SK-MEL-5 (cell line): ENCODE results near the gene BTNL3. TPM values are rescaled to one million over a fixed set of nuclear protein-coding genes. Genes with fewer than 3 reads are reported as not detected.
"Not testable (repeated sequence)": the region's sequence is repeated elsewhere in the genome, so short reads cannot be mapped to it uniquely, and the experiment has no call there.

ENCODE experiments used
- DNase-seq: peaks from one replicate; pipeline ENCODE4 v3.0.0-alpha.2; 2016; ENCODE audit warnings: low read depth, low spot score
- in situ Hi-C: cut with HindIII; loops from 2 replicates; pipeline ENCODE4 v1.10.0; 2016; ENCODE audit warnings: low sequenced_read_pairs, high pct_unique_total_duplicates, low pct_unique_long_range_greater_than_20kb
- total RNA-seq: library from RNA; depleted of rRNA; stranded (reverse); fragments of >200 nt; shearing (Covaris generic); gene quantifications from 2 replicates; pipeline ENCODE4 v1.2.3, GENCODE V29; 2014

BTNL3 gene
- total RNA-seq, 1 experiment from 2014 or later = not detected

DNA sequence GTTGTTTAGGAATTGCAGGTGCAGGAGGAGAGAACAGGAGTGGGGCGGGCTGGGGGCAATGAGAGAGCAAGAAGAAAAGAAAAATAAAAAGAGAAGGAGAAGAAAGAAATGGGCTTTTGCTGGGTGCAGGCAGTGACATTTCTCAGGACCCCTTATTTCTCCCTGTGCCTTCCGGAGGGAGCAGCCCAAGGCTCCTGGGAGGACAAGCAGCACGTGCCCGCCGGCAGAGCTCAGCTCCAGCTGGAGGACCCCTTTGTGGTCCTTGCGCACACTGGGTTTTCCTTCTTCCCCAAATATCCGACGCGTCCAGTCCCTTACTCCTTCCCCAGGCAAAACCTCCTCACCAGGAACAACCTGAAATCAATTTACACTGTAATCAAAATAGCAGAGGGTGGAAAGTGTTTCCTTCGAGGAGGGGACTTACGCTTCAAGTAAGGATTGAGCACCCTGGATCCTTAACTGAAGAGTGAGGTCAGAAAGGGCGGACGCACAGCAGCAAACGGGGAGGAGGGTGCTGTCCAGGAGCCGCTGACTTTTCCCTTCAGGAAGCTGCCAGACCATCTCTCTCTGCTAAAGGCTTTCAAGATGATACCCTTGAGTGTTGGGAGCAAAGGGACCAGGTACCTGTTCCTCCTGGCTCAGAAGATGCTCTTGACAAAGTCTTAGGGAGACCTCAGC lies 53.5 kb downstream of the BTNL3 start:
- in situ Hi-C loops = no loop called here
- DNase-seq = no peak

- in situ Hi-C loops = no loop called here
- no peak for DNase-seq
Observed at GRCh38 chr5:181042722-181043121, 54.1 kb downstream of the BTNL3 start.

DNA sequence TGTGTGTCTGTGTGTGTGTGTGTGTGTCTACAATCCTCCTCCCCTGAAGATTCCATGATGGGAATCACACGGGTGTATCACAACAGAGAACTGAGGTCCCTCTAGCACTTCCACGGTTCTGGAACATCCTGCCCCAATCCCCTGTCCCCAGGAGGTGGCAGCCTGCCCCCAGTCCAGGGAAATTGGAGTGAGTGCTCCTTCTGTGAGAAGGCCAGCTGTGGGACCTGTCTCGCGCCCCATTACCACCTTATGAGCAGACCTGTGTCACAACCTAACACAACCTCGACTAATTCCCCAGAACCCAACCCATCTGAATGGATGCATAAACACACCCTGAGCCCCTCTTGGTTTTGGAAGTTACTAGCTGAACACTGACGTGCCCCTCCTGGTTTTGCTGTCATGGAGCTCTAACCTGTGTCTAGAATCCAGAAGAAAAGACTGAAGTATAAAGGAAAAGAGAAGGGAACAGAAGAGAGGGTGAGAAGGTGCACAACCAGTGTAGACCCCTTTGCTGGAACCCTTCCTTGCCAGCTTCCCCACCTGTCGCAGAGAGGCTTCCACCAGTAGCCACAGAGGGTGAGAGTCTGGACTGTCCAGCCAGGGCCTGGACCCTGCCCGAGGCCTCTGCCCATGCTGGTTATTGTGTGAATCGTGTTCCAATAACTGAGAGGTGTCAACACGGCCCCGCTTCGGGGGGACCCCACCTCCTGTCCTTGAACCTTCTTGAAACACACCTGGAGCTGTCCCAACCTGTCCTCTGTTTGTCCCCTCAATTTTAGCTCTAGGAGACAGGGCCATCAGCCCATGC lies 54.8 kb downstream of the BTNL3 start:
- peak; percentile 30 for DNase-seq
- in situ Hi-C loops = no loop called here

DNA sequence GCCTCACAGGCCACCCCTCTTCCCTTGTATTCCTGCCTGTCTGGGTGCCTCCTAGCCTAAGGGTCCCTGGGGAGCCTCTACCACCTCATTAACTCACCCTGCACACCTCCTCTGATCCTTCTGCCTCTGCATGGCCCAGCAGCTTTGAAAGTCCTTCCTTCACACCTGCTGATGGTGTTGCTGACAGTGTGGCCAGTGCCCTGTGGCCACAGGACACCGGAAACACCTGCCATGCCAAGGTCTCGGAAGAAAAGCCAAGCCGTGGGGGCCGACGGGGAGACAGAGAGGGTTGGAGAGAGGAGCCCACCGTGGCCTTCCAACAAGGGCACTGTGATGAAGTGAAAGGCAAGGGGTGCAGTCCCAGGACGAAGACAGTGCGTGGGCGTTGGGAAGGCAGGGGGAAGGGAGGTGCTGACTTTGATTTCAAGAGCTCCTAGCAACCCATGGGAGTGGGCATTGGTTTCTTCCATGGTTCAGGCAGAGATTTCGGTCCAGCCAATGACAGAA lies 55.5 kb downstream of the BTNL3 start:
- no peak for DNase-seq
- in situ Hi-C loops = no loop called here

- no peak for DNase-seq
- in situ Hi-C loops = no loop called here
Observed at GRCh38 chr5:181044662-181045305, 56.1 kb downstream of the BTNL3 start.

GRCh38 chr5:181045316-181045715 lies 56.7 kb downstream of the BTNL3 start:
- in situ Hi-C loops = no loop called here
- DNase-seq = no peak

DNA sequence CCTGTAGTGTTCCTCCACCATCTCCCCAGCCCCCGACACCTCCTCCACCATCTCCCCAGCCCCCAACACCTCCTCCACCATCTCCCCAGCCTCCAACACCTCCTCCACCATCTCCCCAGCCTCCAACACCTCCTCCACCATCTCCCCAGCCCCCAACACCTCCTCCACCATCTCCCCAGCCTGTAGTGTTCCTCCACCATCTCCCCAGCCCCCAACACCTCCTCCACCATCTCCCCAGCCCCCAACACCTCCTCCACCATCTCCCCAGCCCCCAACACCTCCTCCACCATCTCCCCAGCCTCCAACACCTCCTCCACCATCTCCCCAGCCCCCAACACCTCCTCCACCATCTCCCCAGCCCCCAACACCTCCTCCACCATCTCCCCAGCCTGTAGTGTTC lies 57.2 kb downstream of the BTNL3 start:
- DNase-seq, in situ Hi-C loops: not testable (repeated sequence)

DNA sequence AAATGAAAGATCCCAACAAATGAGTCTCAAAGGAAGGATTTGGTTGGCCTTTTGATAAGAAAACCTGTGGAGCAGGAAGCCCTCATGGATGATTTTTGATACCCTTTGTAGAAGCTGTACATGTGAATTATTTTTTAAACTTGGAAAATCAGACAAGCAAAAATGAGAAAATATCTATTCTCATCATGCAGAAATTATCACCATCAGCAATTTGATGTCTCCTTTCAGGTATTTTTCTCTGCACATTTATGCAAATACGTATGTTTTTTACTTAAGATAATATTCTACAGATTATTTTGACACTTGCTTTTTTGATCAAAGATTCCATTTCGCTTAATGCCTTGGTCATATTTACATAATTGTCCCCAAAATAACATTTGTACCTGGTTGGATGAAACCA lies 58.6 kb downstream of the BTNL3 start:
- in situ Hi-C loops = no loop called here
- no peak for DNase-seq

GRCh38 chr5:181047921-181048320 lies 59.3 kb downstream of the BTNL3 start:
- in situ Hi-C loops = no loop called here
- DNase-seq = no peak

DNA sequence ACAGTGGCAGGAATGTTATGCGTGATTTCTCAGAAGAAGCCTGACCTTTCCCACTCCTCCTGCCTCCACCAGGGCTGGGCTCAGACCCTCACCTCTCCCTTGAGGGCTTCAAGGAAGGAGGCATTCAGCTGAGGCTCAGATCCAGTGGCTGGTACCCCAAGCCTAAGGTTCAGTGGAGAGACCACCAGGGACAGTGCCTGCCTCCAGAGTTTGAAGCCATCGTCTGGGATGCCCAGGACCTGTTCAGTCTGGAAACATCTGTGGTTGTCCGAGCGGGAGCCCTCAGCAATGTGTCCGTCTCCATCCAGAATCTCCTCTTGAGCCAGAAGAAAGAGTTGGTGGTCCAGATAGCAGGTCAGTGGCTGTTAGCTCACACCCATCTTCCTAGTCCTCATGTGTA lies 61.4 kb downstream of the BTNL3 start:
- in situ Hi-C loops = no loop called here
- no peak for DNase-seq

GRCh38 chr5:181051841-181052671 lies 63.4 kb downstream of the BTNL3 start:
- in situ Hi-C loops = no loop called here
- no peak for DNase-seq

- DNase-seq = peak; percentile 28
- in situ Hi-C loops = no loop called here
Observed at GRCh38 chr5:181052672-181053487, 64.2 kb downstream of the BTNL3 start.

- in situ Hi-C loops = no loop called here
- no peak for DNase-seq
Observed at GRCh38 chr5:181053488-181054121, 65.0 kb downstream of the BTNL3 start.

DNA sequence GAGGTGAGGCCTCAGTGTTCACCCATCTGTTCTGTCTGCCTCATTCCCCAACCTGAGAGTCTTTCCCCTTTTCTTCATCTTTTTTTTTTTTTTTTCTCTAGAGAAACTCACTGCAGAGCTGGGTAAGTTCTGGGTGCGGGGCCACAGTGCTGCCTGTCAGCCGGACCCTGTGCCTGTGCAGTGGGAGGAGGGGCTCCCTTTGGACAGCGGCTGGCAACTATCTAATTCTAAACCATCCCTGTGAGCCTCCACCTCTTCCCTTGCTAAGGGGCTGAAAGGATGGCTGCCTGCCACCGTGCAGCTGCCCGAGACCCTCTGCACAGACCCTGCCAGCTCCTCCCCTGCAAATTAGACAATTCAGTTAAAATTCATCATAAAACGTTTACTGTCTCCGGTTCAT lies 65.5 kb downstream of the BTNL3 start:
- in situ Hi-C loops = no loop called here
- no peak for DNase-seq

- no peak for DNase-seq
- in situ Hi-C loops = no loop called here
Observed at GRCh38 chr5:181054871-181055459, 66.3 kb downstream of the BTNL3 start.
